GM12873 (cell line): ENCODE results near the gene IGDCC3.

Source experiments
- TF ChIP-seq, protein P1 (sequence below): IDR thresholded peaks from 2 replicates; pipeline ENCODE4 v1.5.1; 2012; ENCODE audit warnings: low read depth, mild to moderate bottlenecking, moderate library complexity, low read length, control low read depth; ENCODE audit not compliant: insufficient read depth; ENCODE audit errors: missing control alignments

The IGDCC3 gene

DNA sequence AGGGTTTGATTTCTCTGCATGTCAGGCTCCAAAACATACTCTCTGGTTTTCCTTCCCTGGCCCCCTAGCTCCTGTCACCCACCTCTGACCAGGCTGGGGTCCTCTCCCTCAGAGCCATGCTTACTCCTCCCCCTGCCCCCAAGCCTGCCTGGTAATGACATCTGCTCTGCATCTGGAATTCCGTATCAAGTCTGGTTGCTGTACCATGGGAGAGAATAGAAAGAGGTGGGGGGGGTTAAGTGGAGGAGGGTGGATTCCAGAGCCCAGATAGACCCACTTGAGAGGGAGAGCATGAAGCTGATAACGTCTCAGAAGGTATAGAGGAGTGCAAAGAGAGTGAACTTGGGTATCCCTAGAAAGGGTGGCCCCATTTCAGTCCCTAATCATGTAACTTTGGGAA is 40.8 kb upstream of the IGDCC3 start:
- TF ChIP-seq, protein P1, sequence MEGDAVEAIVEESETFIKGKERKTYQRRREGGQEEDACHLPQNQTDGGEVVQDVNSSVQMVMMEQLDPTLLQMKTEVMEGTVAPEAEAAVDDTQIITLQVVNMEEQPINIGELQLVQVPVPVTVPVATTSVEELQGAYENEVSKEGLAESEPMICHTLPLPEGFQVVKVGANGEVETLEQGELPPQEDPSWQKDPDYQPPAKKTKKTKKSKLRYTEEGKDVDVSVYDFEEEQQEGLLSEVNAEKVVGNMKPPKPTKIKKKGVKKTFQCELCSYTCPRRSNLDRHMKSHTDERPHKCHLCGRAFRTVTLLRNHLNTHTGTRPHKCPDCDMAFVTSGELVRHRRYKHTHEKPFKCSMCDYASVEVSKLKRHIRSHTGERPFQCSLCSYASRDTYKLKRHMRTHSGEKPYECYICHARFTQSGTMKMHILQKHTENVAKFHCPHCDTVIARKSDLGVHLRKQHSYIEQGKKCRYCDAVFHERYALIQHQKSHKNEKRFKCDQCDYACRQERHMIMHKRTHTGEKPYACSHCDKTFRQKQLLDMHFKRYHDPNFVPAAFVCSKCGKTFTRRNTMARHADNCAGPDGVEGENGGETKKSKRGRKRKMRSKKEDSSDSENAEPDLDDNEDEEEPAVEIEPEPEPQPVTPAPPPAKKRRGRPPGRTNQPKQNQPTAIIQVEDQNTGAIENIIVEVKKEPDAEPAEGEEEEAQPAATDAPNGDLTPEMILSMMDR, result no peak

DNA sequence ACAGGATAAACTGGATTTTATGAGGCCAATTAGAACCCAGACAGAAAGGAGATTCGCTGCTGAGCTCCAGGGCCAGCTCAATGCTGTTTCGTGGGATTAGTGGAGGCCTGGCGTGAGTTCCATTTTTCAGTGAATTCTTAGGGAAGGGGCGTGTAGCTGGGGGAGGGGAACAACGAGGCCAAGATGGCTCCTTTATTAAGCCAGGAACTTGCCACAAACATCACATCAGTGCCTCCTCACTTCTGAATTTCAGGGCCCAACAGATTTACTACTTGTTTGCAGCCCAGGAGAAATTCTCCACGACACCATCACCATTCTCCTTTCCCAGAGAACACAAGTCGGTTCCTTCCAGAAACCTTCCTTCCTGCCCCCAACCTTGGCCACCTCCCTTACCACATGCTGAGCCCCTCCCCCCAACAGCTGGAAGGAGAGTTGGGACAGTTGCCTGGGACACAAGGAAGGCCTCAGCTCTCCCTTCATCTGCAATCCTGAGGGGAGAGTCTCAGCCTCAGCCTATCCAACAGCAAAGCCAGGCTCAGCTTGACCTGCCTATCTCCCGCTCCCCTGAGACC is 39.1 kb upstream of the IGDCC3 start:
- TF ChIP-seq, protein P1, result no peak

DNA sequence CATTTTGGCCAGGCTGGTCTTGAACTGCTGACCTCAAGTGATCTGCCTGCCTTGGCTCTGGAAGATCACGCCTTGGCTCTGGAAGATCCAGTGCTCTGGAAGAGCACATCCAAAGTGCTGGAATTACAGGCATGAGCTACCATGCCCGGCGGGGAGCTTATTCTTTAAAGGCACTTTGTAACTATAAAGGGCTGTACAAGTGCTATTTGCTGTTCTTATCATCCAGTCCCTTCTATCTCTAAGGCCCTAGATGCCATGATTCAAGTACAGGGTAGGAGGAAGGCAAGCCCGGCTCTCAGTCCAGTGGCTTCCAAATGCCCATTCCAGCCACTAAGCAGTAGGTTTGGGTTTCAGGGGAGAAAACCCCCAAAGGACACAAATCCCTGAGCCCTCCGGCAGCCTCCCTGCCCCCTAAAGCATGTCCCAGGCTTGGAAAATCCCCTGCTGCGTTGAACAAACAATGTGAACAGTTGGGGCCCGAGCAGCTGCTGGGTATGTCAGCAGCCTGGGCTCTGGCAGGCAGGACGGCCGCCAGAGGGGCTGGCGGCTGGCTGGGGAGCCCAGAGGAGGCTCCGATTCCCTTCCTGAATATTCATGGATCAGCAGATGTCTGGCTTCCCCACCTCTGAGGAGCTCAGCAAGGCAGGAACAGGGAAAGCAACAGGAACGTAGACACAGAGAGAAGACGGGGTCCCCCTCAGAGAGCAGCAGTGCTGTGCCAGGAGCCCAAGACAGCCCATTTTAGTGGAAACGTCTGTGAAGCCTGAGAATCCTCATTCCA is 37.2 kb upstream of the IGDCC3 start:
- TF ChIP-seq, protein P1, result no peak

DNA sequence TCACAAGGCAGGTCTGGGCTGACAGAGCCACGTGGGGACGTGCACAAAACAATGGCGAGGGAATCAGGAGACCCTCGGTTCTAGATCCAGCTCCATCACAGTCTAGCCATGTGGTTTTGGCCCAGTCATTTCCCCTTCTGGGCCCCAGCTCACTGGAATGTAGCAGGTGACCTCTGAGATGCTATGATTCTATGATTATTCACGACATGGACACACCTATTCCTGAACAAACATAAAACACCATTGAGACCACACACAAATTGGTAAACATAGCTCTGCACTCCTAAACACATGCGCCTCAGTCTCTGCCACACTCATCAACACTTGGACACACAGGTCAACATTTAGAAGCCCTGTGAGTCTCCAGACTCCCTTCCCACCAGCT is 36.0 kb upstream of the IGDCC3 start:
- TF ChIP-seq, protein P1, result no peak

DNA sequence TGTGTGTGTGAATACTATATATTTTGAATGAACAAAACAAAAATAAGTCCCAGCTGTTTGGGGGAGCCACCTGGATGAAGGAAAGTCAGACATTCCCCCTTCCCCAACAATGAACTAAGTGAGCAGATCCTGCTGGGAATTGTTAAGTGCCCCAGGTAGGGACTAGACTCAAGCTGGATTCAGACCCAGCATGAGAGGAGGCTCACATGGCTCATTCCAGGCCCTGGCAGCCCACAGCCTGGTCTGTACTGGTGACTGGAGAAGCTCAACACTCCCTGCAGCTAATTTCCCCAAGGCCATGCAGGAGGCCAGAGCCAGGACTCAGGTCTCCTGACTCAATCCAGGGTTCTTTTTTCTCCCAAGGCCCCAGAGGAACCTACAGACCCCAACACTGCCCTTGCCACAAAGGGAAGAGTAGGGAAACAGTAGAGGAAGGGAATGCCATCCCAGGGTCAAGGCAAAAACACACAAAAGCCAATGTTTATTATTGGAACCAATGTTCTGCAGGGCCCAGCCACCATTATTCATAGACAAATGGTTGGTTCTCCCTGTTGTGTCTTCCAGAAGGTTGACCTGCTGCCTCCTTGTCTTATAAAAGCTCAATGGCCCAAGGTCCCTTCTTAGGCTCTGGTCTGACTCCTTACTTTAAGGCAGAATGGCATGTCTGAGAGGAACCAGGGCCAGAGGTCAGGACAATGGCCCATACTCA is 35.4 kb upstream of the IGDCC3 start:
- TF ChIP-seq, protein P1, result no peak

DNA sequence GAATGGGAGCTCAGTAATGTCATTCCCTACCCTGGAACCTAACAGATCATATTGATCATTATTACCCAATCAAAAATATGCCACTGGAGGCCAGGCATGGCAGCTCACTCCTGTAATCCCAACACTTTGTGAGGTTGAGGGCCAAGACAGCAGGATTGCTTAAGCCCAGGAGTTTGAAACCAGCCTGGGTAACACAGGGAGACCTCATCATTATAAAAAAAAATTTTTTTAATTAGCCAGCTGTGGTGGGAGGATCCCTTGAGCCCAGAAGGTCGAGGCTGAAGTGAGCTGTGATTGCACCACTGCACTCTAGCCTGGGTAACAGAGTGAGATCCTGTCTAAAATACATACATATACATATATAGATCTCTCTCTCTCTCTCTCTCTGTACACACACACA is 34.8 kb upstream of the IGDCC3 start:
- TF ChIP-seq, protein P1, result no peak

DNA sequence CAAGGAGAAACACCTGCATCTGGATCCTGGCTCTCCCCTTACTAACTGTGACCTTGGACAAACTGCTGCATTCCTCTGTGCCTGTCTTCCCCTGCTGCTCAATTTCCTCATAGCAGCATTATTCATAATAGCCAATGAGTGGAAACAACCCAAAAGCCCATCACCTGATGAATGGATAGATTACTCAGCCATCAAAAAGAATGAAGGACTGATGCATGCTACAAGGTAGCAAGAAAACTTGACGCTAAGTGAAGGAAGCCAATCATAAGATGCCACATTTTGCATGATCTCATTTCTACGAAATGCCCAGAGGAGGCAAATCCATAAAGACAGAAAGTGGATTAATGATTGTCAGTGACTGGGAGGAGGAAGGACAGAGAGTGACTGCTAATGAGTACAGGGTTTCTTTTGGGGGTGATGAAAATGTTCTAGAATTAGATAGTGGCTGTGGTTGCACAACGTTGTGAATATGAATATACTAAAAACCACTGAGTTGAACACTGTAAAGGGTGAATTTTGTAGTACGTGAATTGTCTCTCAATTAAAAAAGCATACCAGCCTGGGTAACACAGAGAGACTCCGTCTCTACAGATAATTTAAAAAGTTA is 33.8 kb upstream of the IGDCC3 start:
- TF ChIP-seq, protein P1, result no peak
